ENCODE data around the gene DYTN. TPM values are rescaled to one million over a fixed set of nuclear protein-coding genes. Genes with fewer than 3 reads are reported as not detected.

Gene DYTN
- total and polyA plus RNA-seq, 9 donors, result not detected

DNA sequence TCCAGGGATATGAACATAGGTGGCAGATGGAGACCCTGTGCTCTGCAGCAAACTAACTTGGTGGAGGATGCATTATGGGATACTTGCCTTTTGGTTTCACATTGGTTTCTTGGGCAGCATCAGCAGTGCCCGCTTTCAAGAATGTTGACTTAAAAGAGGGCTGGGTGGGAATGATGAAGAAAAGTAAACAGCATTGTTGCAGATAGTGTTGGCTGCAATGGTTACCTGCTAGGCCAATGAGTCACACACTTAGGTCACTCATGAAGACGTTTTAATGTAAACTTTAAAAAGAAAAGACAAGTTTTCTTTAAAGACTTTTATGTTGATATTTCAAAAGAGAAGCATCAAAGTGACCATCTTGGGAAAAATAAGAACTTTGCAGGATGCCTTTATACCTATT lies 102.0 kb downstream of the DYTN start:
- Histone ChIP-seq H3K4me1 (ENCODE audit: insufficient read depth) (no peaks in the 10 kb centered on the region), H3K9me3 (no peaks in the 10 kb centered on the region), H3K36me3 (no peaks in the 10 kb centered on the region), H3K4me3 (no peak overlapping the region), H3K27me3 (no peaks in the 10 kb centered on the region), H3K27ac (no peak overlapping the region)
- intact Hi-C loops (cut with DNase I), result no loop called here
- TF ChIP-seq POLR2A (IDR thresholded peaks at IDR 0.05) (no peak), EP300 (IDR thresholded peaks at IDR 0.05) (no peak)
- TF ChIP-seq, protein P1, sequence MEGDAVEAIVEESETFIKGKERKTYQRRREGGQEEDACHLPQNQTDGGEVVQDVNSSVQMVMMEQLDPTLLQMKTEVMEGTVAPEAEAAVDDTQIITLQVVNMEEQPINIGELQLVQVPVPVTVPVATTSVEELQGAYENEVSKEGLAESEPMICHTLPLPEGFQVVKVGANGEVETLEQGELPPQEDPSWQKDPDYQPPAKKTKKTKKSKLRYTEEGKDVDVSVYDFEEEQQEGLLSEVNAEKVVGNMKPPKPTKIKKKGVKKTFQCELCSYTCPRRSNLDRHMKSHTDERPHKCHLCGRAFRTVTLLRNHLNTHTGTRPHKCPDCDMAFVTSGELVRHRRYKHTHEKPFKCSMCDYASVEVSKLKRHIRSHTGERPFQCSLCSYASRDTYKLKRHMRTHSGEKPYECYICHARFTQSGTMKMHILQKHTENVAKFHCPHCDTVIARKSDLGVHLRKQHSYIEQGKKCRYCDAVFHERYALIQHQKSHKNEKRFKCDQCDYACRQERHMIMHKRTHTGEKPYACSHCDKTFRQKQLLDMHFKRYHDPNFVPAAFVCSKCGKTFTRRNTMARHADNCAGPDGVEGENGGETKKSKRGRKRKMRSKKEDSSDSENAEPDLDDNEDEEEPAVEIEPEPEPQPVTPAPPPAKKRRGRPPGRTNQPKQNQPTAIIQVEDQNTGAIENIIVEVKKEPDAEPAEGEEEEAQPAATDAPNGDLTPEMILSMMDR (IDR thresholded peaks at IDR 0.05), result no peak
- no peak for DNase-seq
- WGBS, 3 donors, result 69 to 76% (median 74%) methylated on average over 2 of the region's 2 CpGs

- H3K36me3 ChIP-seq, result no peaks in the 10 kb centered on the region
- H3K27ac ChIP-seq, result no peak overlapping the region
- no peaks in the 10 kb centered on the region for H3K27me3 ChIP-seq
- DNase-seq, result no peak
- 79 to 86% (median 83%) methylated on average over 7 of the region's 7 CpGs for WGBS, 3 donors
- no peak for TF ChIP-seq POLR2A (IDR thresholded peaks at IDR 0.05)
- TF ChIP-seq, protein P1 (IDR thresholded peaks at IDR 0.05), result no peak
- no peaks in the 10 kb centered on the region for H3K9me3 ChIP-seq
- H3K4me1 ChIP-seq (ENCODE audit: insufficient read depth), result no peaks in the 10 kb centered on the region
- intact Hi-C loops (cut with DNase I), result no loop called here
- H3K4me3 ChIP-seq, result no peak overlapping the region
These were observed 102.6 kb downstream of the DYTN start for GRCh38 chr2:206615417-206616089.

DNA sequence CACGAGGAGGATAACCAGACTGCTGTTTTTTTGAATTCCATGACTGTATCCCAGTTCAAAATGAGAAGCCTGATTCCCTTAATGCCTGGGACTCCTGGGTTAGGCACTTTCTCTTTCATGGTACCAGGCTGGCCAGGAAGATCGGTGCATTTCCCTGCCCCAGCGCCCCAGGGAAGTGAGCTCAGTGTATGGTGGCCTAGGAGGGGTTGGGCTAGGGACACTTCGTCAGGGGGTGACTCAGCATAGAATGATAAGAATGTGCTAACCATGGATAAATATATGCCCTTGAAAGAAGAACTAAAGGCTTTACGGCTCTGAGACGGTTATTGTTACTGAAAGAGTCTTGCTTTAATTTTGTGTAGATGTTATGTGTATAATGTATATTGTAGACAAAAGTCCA lies 103.4 kb downstream of the DYTN start:
- DNase-seq, result no peak
- no peaks in the 10 kb centered on the region for H3K36me3 ChIP-seq
- no peaks in the 10 kb centered on the region for H3K27me3 ChIP-seq
- TF ChIP-seq EP300 (IDR thresholded peaks at IDR 0.05) (no peak), POLR2A (IDR thresholded peaks at IDR 0.05) (no peak)
- TF ChIP-seq, protein P1 (IDR thresholded peaks at IDR 0.05), result no peak
- 79 to 83% (median 82%) methylated on average over 6 of the region's 6 CpGs for WGBS, 3 donors
- no peak overlapping the region for H3K4me3 ChIP-seq
- H3K4me1 ChIP-seq (ENCODE audit: insufficient read depth), result no peaks in the 10 kb centered on the region
- intact Hi-C loops (cut with DNase I), result no loop called here
- H3K9me3 ChIP-seq, result no peaks in the 10 kb centered on the region
- H3K27ac ChIP-seq, result no peak overlapping the region

DNA sequence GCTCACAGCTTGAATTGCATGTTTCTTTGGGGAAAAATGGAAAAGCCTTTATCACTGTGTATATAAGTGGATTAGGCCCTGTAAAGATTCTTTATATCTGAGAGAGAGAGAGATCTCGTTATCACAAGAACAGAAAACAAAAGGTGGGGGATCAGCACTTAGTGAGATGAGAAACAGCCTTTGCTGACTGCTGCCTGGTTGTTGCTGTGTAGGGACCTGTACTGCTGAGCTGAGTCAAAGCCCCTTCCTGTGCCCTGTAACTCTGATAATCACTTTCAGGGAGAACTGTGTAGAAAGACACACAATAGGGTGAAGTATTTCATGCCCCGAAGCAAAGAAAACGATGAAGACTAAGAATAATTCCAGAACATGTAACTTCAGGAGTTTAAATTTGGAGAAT lies 106.5 kb downstream of the DYTN start:
- 71 to 81% (median 77%) methylated on average over 3 of the region's 3 CpGs for WGBS, 3 donors
- intact Hi-C loops (cut with DNase I), result no loop called here

More for the DNA sequence above, 106.5 kb downstream of the DYTN start:
- Histone ChIP-seq H3K27ac (no peak overlapping the region), H3K27me3 (no peaks in the 10 kb centered on the region), H3K9me3 (no peaks in the 10 kb centered on the region), H3K4me3 (no peak overlapping the region), H3K4me1 (ENCODE audit: insufficient read depth) (no peaks in the 10 kb centered on the region), H3K36me3 (no peaks in the 10 kb centered on the region)
- no peak for DNase-seq
- TF ChIP-seq POLR2A (IDR thresholded peaks at IDR 0.05), result no peak
- no peak for TF ChIP-seq EP300 (IDR thresholded peaks at IDR 0.05)
- TF ChIP-seq, protein P1 (IDR thresholded peaks at IDR 0.05), result no peak
